ENCODE data around the gene CERS1. TPM values are rescaled to one million over a fixed set of nuclear protein-coding genes. Genes with fewer than 3 reads are reported as not detected.
"Not testable (repeated sequence)": the region's sequence is repeated elsewhere in the genome, so short reads cannot be mapped to it uniquely, and the experiment has no call there.

Gene CERS1
- total RNA-seq, 2 experiments from 2014 or later = not detected

- peaks cover 7% of the 10 kb centered on the region for H3K4me1 Mint-ChIP-seq
- H3K4me3 Mint-ChIP-seq = no peak overlapping the region
- no peak for DNase-seq
- POLR2A ChIA-PET = interaction anchor here (1.0 kb wide), 1 partner anchor 8 kb away, joined by 3 read pairs; the partner anchor contains the start of genes COPE and DDX49
- H3K9me3 Mint-ChIP-seq = no peaks in the 10 kb centered on the region
- H3K27ac Mint-ChIP-seq = no peak overlapping the region
- H3K36me3 Mint-ChIP-seq (ENCODE audit: low read depth) = peaks cover 29% of the 10 kb centered on the region
- no peaks in the 10 kb centered on the region for H3K27me3 Mint-ChIP-seq
- CTCF ChIA-PET = no interaction called here
Observed at GRCh38 chr19:18910801-18911436, 15.0 kb upstream of the CERS1 start.

DNA sequence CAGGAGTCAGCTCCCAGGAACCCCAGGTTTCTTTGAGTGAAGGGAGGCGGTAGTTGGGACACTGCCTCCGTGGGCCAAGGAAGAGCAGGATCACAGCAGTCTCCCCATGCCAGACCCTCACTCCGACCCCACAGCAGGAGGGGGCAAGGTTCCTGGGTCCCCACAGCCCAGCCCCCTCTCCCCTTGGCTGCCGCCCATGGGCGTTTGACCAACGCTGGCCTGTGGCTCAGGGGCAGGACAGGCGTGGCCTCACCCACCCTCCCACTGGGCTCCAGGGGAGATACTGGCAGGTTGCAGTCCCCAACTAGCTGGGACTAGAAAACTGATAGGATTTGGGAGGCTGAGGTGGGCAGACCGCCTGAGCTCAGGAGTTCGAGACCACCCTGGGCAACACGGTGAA is 14.1 kb upstream of the CERS1 start:
- no peak overlapping the region for H3K4me3 Mint-ChIP-seq
- CTCF ChIA-PET = no interaction called here

DNA sequence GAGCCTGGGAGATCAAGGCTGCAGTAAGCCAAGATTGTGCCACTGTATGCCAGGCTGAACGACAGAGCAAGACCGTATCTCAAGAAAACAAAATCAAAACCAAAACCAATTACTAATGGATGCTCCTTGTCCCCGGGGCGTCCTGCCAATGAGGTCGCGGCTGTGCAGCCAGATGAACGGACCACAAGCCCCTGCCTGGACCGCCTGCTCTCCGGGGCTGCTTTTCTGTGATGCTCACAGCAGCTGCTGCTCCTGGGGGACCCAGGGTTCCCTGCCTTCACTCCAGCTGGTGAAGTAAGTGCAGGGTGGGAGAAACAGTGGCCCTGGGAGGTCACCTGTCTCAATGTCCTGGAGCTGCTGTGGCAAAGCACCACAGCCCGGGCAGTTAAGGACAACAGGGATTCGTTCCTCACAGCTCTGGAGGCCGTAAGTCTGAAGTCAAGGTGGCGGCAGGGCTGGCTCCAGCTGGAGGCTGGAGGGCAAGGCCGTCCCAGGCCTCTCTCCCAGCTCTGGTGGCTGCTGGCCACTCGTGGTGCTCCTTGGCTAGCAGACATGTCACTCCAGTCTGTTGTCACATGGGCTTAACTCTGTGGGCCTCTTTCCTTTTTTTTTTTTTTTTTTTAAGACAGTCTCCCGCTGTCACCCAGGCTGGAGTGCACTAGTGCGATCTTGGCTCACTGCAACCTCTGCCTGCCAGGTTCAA is 13.1 kb upstream of the CERS1 start:
- Mint-ChIP-seq H3K4me1 (no peaks in the 10 kb centered on the region), H3K9me3 (no peaks in the 10 kb centered on the region), H3K36me3 (ENCODE audit: low read depth) (peaks cover 24% of the 10 kb centered on the region), H3K4me3 (no peak overlapping the region), H3K27ac (no peak overlapping the region), H3K27me3 (no peaks in the 10 kb centered on the region)
- DNase-seq = no peak
- ChIA-PET POLR2A (interaction anchor here (1.2 to 1.3 kb wide), 2 partner anchors 8 to 10 kb away, joined by 3 to 7 read pairs; partner anchors contain the start of genes COPE and DDX49), CTCF (interaction anchor here (1.3 kb wide), 1 partner anchor 62 kb away, joined by 3 read pairs; no protein-coding TSS in a partner anchor)

More for the DNA sequence above, 14.1 kb upstream of the CERS1 start:
- peaks cover 25% of the 10 kb centered on the region for H3K36me3 Mint-ChIP-seq (ENCODE audit: low read depth)
- DNase-seq = no peak
- H3K4me1 Mint-ChIP-seq = peaks cover under 1% of the 10 kb centered on the region
- POLR2A ChIA-PET = interaction anchor here (1.3 kb wide), 1 partner anchor 9 kb away, joined by 7 read pairs; the partner anchor contains the start of genes COPE and DDX49
- H3K9me3 Mint-ChIP-seq = no peaks in the 10 kb centered on the region
- H3K27me3 Mint-ChIP-seq = no peaks in the 10 kb centered on the region
- no peak overlapping the region for H3K27ac Mint-ChIP-seq

- no peak overlapping the region for H3K4me3 Mint-ChIP-seq
- H3K27ac Mint-ChIP-seq = no peak overlapping the region
- ChIA-PET CTCF (no interaction called here), POLR2A (interaction anchor here (0.9 kb wide), 1 partner anchor 11 kb away, joined by 4 read pairs; no protein-coding TSS in a partner anchor)
- H3K4me1 Mint-ChIP-seq = no peaks in the 10 kb centered on the region
- H3K36me3 Mint-ChIP-seq (ENCODE audit: low read depth) = peaks cover 13% of the 10 kb centered on the region
- DNase-seq = no peak
- H3K27me3 Mint-ChIP-seq = no peaks in the 10 kb centered on the region
- no peaks in the 10 kb centered on the region for H3K9me3 Mint-ChIP-seq
Observed at GRCh38 chr19:18906605-18907519, 10.9 kb upstream of the CERS1 start.

DNA sequence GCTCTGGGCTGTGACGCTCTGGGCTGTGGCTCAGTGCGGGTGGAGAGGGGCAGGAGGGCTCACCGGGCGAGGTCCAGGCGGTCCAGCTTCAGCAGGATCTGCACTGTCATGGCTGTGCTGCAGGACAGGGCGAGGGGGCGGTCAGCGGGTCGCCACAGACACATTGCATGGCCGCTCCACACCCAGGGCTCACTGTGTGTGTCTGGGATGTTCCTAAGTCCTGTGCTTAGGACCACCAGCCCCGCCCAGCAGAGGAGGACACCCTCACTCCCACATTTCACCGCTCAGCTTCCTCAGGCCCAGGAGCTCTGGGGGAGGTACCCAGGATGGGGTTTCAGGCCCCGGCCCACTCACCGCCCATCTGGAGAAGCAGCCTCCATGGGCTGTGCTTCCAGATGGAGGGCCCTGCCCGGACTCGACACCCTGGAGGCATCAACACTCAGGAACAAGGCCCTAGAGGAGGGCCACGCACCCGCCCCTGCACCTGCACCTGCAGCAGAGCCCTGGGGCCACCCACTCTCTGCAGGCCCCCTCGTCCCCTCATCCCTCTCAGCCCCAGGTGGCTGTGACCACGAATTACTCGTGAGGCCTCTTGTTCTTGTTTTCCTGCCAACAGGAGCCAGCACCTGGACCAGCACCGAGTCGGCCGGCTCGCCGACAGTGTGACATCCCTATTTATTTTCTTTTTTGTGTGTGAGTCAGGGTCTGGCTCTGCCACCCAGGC is 9.7 kb upstream of the CERS1 start:
- POLR2A ChIA-PET = interaction anchor here (0.9 kb wide), 1 partner anchor 12 kb away, joined by 4 read pairs; no protein-coding TSS in a partner anchor
- CTCF ChIA-PET = no interaction called here
- no peak overlapping the region for H3K4me3 Mint-ChIP-seq
- no peak overlapping the region for H3K27ac Mint-ChIP-seq
- no peaks in the 10 kb centered on the region for H3K27me3 Mint-ChIP-seq
- peaks cover 13% of the 10 kb centered on the region for H3K36me3 Mint-ChIP-seq (ENCODE audit: low read depth)
- no peak for DNase-seq
- no peaks in the 10 kb centered on the region for H3K9me3 Mint-ChIP-seq
- no peaks in the 10 kb centered on the region for H3K4me1 Mint-ChIP-seq

GRCh38 chr19:18905058-18905456 is 9.1 kb upstream of the CERS1 start:
- H3K4me3 Mint-ChIP-seq = no peak overlapping the region
- POLR2A ChIA-PET = no interaction called here
- H3K4me1 Mint-ChIP-seq = no peaks in the 10 kb centered on the region
- no peaks in the 10 kb centered on the region for H3K9me3 Mint-ChIP-seq
- peaks cover 13% of the 10 kb centered on the region for H3K36me3 Mint-ChIP-seq (ENCODE audit: low read depth)
- CTCF ChIA-PET = no interaction called here
- no peak overlapping the region for H3K27ac Mint-ChIP-seq
- no peaks in the 10 kb centered on the region for H3K27me3 Mint-ChIP-seq
- no peak for DNase-seq

DNA sequence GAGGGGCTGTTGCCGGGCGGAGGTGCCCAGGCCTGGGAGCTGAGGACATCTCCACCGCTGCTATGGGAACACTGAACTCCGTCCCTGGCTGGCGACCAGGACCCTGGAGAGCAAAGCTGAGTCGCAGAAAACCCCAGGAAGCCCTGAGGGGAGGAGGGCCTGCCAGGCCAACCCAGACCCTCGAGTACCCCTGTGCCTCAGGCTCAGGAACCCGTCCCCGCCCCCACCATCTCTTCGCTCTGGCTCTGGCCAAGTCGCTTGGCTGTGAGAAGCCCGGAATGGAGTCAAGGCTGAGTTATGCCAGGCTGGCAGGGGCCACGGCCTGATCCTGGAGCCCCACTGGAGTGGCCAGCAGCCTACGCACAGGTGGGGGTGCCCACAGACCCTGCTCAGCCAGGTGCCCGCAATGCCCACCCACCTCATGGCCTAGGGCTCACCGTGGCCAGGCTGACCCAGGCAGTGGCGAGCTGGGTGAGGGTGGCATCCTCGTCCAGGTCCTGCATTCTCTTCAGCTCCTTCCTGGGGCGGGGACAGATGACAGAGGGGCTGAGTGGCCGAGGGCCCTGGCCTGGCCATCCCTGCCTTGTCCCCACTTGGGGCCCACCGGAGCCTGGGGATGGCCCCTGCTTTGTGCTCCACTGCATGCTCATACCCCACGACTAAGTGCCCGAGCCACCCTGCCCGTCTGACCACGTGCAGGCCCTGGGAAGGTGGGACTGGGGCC is 8.5 kb upstream of the CERS1 start:
- POLR2A ChIA-PET = no interaction called here
- DNase-seq = no peak
- no peaks in the 10 kb centered on the region for H3K9me3 Mint-ChIP-seq

DNA sequence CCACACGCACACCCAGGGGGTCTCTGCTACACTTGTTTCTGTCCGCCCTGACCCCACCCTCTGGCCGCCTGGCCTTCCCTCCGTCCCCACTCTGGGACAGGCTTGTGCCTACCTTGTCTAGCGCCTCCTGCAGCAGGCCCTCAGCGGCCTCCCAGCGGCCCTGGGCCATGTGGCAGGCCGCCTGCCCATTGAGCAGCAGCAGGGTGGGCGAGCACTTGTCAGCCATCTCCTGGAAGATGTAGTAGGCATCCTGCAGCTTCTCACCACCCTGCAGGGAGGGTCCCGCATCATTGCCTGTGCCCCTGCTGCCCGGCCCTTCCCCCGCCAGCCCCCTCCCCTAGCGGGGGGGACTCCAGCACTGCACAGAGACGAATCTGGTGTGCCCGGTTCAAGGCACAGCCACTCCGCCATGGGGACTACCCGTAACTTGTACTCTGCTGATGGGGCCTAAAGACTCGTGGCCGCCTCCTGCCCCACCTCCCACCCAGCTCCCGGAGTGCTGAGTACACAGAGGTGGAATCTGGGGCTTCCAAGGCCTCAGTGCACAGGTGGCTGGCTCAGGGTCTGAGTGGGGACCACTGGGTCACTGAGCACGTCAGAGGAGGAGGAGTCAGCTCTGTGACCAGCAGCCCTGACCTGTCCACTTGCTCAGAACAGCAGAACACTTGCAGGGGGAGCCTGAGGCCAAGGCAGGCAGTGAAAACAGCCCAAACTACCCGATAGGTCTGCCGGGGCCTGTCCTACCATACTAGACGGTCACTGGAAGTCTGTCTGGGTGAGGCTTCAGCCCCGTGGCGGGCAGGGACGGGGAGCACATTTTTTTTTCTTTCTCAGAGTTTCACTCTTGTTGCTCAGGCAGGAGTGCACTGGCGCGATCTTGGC is 7.4 kb upstream of the CERS1 start:
- H3K27me3 Mint-ChIP-seq = no peaks in the 10 kb centered on the region
- DNase-seq = no peak
- H3K36me3 Mint-ChIP-seq (ENCODE audit: low read depth) = peaks cover 8% of the 10 kb centered on the region
- H3K4me1 Mint-ChIP-seq = no peaks in the 10 kb centered on the region
- no peak overlapping the region for H3K27ac Mint-ChIP-seq
- H3K9me3 Mint-ChIP-seq = no peaks in the 10 kb centered on the region
- ChIA-PET CTCF (no interaction called here), POLR2A (interaction anchor here (1.1 kb wide), 1 partner anchor 16 kb away, joined by 3 read pairs; the partner anchor contains the start of genes COPE and DDX49)
- H3K4me3 Mint-ChIP-seq = no peak overlapping the region

More for the DNA sequence above, 8.5 kb upstream of the CERS1 start:
- Mint-ChIP-seq H3K4me3 (no peak overlapping the region), H3K4me1 (no peaks in the 10 kb centered on the region), H3K36me3 (ENCODE audit: low read depth) (peaks cover 9% of the 10 kb centered on the region), H3K27ac (no peak overlapping the region), H3K27me3 (no peaks in the 10 kb centered on the region)
- CTCF ChIA-PET = no interaction called here

GRCh38 chr19:18902519-18902918 is 6.6 kb upstream of the CERS1 start:
- H3K36me3 Mint-ChIP-seq (ENCODE audit: low read depth); CTCF ChIA-PET: not testable (repeated sequence)

DNA sequence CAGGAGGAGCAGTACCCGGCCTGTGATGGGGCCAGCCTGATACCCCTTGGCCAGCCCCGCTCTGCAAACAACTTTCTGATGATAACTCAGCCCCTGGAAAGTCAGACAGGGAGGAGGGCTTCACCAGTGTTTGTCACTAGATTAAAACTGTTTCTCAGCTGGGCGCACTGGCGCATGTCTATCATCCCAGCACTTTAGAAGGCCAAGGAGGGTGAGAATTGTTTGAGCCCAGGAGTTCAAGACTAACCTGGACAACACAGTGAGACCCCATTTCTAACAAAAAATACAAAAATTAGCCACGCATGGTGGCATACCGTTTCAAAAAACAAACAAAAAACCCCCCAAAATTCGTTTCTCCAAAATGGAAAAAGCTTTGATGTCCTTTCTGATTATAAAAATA is 5.5 kb upstream of the CERS1 start:
- H3K4me1 Mint-ChIP-seq = peaks cover under 1% of the 10 kb centered on the region
- no peak overlapping the region for H3K27ac Mint-ChIP-seq
- POLR2A ChIA-PET = no interaction called here
- no peak overlapping the region for H3K4me3 Mint-ChIP-seq
- CTCF ChIA-PET = no interaction called here
- H3K9me3 Mint-ChIP-seq = no peaks in the 10 kb centered on the region
- H3K36me3 Mint-ChIP-seq (ENCODE audit: low read depth) = peaks cover 8% of the 10 kb centered on the region
- DNase-seq = no peak
- peaks cover 12% of the 10 kb centered on the region for H3K27me3 Mint-ChIP-seq

More at GRCh38 chr19:18902519-18902918, 6.6 kb upstream of the CERS1 start:
- H3K9me3 Mint-ChIP-seq, DNase-seq, H3K27me3 Mint-ChIP-seq, H3K4me1 Mint-ChIP-seq, H3K27ac Mint-ChIP-seq, H3K4me3 Mint-ChIP-seq: not testable (repeated sequence)
- POLR2A ChIA-PET = interaction anchor here (1.1 kb wide), 1 partner anchor 17 kb away, joined by 3 read pairs; the partner anchor contains the start of genes COPE and DDX49

DNA sequence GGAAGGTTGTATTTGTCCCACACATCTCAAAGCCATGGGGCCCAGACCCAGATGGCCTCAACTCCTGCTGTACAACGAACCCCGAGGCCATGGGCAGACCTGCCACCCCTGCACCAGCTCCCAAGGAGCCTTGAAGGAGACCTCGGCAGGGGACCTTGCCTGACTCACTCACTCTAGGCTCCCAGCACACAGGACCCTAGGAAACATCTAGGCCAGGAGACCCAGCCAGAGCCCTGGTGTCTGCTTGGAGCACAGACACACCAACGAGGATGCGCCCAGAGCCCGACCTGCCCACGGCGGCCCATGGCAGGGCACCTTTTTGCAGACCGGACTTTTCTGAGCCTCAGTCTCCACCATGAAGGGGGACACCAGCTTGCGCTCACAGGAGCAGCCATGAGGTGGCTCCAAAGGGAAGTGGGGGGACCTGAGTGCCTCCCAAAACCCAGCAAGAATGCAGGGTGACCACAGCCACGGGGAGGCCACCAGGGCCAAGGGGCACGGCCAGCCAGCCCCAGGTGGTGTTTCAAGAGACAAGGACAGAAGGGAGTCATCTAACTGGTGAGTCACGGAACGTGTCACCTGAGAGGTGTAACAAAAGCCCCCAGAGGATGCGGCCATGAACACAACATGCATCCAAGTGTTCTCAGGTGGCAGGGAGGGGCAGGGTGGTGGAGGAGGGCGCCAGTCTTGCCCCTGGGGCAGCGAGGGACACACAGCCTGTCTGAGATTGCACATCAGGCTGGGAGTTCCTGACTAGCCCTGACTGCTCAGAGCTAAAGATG is 4.9 kb upstream of the CERS1 start:
- ChIA-PET POLR2A (no interaction called here), CTCF (no interaction called here)
- H3K4me1 Mint-ChIP-seq = peaks cover 2% of the 10 kb centered on the region
- peaks cover 14% of the 10 kb centered on the region for H3K27me3 Mint-ChIP-seq
- no peak for DNase-seq
- no peaks in the 10 kb centered on the region for H3K9me3 Mint-ChIP-seq
- H3K27ac Mint-ChIP-seq = no peak overlapping the region
- H3K36me3 Mint-ChIP-seq (ENCODE audit: low read depth) = peaks cover 5% of the 10 kb centered on the region
- no peak overlapping the region for H3K4me3 Mint-ChIP-seq
